Muscle layer of colon (tissue), 2 donors: ENCODE data around the gene HES3.
A peak's percentile ranks its signal among the peaks of the same experiment; 100 is the strongest.

ENCODE experiments used
- H3K27ac ChIP-seq: one replicate; pipeline ENCODE4 v1.7.0; 2013; ENCODE audit warnings: low read depth, mild to moderate bottlenecking, low read length, moderate library complexity
- H3K27me3 ChIP-seq, 2 donors: one replicate each; pipeline ENCODE4 v1.7.0; 2013; ENCODE audit warnings: low read length in 2 of 2, mild to moderate bottlenecking in 2 of 2; ENCODE audit not compliant: insufficient read depth in 2 of 2, control insufficient read depth in 1 of 2
- H3K36me3 ChIP-seq: one replicate; pipeline ENCODE4 v1.7.0; 2013; ENCODE audit warnings: mild to moderate bottlenecking, low read length; ENCODE audit not compliant: insufficient read depth
- H3K4me1 ChIP-seq: one replicate; pipeline ENCODE4 v1.7.0; 2013; ENCODE audit warnings: mild to moderate bottlenecking, low read length; ENCODE audit not compliant: insufficient read depth
- H3K4me3 ChIP-seq, 2 donors: one replicate each; pipeline ENCODE4 v1.7.0; 2013; ENCODE audit warnings: low read length in 2 of 2, low read depth in 1 of 2, mild to moderate bottlenecking in 1 of 2, moderate library complexity in 1 of 2
- H3K9ac ChIP-seq: one replicate; pipeline ENCODE4 v1.7.0; 2013; ENCODE audit warnings: low read length
- H3K9me3 ChIP-seq: one replicate; pipeline ENCODE4 v1.7.0; 2013; ENCODE audit warnings: mild to moderate bottlenecking, low read length
- donor health status: abdominal sarcoma.
- donor health status: Adenocarcinoma of cecum.

Gene HES3

DNA sequence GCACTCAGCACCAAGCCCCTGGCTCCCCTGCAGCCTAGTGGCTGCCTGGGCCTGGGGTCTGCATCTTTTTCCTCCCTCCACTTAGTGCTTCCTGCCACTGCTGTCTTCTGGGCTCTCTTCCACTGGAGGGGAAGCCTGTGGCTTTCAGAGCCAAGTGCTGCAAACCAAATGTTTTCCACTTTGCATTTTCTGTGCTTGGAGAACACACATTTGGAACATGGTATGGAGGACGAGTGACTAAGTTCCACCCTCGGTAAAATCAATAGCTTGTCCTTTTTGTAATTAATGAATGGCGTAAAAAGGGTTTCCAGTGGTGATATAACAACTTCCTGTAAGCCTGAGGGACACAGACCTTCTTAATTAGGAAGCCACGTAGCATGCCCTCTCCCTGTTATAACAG is 27.0 kb downstream of the HES3 start:
- no peak overlapping the region for H3K27ac ChIP-seq
- peaks cover 23% of the 10 kb centered on the region for H3K4me1 ChIP-seq
- no peak overlapping the region for H3K4me3 ChIP-seq
- no peaks in the 10 kb centered on the region for H3K9me3 ChIP-seq
- H3K36me3 ChIP-seq: no peaks in the 10 kb centered on the region
- no peaks in the 10 kb centered on the region for H3K27me3 ChIP-seq
- no peak overlapping the region for H3K9ac ChIP-seq

DNA sequence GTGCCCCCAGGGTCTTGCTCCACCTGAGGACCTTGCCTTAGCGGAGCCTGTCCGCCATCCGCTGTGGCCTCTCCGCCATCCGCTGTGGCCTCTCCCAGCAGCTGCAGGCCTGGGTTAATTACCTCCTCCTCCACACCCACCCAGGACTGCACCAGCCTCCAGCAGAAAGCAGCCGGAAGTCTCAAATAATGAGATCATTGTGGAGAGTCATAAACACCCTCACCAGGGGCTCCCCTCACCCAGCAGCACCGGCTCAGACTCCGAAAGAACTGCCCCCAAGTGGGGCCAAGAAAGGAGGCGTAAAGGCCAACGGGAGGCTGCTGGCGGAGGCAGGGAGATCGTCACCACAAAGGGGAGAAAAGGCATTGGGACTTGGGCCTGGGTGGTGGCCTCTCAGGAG is 27.6 kb downstream of the HES3 start:
- Histone ChIP-seq H3K4me1 (peaks cover 28% of the 10 kb centered on the region), H3K9ac (no peak overlapping the region), H3K36me3 (no peaks in the 10 kb centered on the region), H3K27me3 (no peaks in the 10 kb centered on the region), H3K27ac (no peak overlapping the region), H3K4me3 (no peak overlapping the region), H3K9me3 (no peaks in the 10 kb centered on the region)

DNA sequence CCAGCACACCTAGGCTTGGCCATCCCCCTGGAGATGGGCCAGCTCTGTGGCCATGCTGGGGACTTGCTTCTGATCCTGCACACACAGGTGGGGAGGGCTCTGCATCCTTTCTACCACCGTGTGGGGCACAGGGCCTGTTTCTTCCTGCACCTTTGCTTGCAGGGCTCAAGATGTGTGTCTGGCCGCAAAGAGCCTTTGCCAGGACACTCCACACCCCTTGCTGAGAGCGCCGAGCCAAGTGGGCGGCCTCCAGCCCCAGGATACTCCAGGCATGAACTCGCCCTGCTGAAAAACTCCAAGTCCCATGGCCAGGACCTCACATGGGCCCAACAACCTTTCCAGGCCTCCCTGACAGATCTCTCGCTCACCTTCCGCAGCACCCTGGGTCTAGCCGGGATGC is 28.5 kb downstream of the HES3 start:
- Histone ChIP-seq H3K4me3 (no peak overlapping the region), H3K9ac (no peak overlapping the region), H3K27me3 (no peaks in the 10 kb centered on the region), H3K9me3 (no peaks in the 10 kb centered on the region), H3K27ac (no peak overlapping the region), H3K4me1 (peaks cover 35% of the 10 kb centered on the region), H3K36me3 (no peaks in the 10 kb centered on the region)

DNA sequence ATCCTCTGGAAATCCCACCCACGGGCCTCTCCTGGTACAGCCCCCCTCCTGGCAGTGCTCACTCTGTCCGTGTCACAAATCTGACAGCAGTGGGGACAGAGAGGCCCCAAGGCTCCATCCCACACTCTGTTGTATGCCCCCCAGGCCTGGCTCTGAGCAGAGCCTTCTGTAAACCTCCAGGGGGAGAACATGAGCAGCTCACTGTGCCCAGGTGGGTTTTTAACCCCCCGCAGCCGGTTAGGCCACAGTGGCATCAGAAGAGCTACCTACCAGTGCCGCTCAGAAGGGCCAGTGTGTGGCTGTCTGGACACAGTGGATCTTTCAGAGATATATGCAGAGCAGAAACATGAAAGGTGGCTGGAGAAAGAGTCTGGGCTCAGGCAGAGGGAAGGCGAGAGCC is 28.9 kb downstream of the HES3 start:
- Histone ChIP-seq H3K36me3 (no peaks in the 10 kb centered on the region), H3K9me3 (no peaks in the 10 kb centered on the region), H3K27me3 (no peaks in the 10 kb centered on the region), H3K4me3 (no peak overlapping the region), H3K9ac (no peak overlapping the region), H3K4me1 (peaks cover 35% of the 10 kb centered on the region), H3K27ac (no peak overlapping the region)

DNA sequence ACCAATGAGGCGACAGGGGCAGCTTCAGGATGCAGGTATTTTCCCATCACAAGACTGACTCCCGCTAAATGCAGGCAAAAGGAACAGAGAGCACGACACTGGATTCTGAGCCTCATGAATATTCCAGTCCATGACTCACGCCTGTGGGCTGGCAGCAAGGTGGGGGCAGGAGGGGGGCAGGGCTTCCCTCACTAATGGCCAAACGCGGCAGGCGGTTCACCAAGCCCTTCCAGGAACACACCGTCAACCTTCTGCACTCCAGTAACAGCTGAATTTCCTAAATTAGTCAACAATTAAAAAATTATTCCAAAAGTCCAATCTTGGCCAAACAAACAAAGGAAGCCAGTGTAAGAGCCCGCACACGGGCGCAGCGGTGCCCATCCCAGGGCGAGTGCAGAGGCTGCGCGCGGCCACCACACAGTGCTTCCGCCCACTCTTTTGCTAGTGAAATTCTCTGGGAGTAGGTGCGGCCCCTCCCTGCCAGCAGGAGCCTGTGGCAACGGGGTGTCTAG is 29.5 kb downstream of the HES3 start:
- no peaks in the 10 kb centered on the region for H3K27me3 ChIP-seq
- no peaks in the 10 kb centered on the region for H3K36me3 ChIP-seq
- H3K9me3 ChIP-seq: no peaks in the 10 kb centered on the region
- peaks cover 35% of the 10 kb centered on the region for H3K4me1 ChIP-seq
- H3K4me3 ChIP-seq: no peak overlapping the region
- H3K27ac ChIP-seq: no peak overlapping the region
- no peak overlapping the region for H3K9ac ChIP-seq

DNA sequence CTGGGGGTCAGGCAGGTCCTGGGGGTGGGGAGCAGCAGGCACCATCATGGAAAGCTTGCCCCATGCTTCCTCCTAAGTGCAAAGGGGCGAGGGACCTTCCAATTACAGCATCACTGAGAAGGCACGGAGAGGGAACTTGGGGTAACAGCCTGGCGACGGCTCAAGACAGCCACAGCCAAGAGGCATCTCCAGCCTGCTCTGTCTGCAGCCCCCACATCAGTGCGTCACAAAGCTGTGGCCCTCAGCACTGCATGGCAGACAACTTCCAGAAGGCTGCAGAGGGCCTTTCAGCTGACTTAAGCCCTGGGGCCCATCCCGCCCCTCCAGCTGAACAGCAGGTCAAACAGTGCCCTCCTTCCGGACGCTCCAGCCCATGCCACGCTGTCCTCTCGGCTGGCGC is 30.1 kb downstream of the HES3 start:
- Histone ChIP-seq H3K27me3 (no peaks in the 10 kb centered on the region), H3K9me3 (no peaks in the 10 kb centered on the region), H3K4me1 (peaks cover 32% of the 10 kb centered on the region), H3K9ac (no peak overlapping the region), H3K4me3 (no peak overlapping the region), H3K27ac (no peak overlapping the region), H3K36me3 (no peaks in the 10 kb centered on the region)

DNA sequence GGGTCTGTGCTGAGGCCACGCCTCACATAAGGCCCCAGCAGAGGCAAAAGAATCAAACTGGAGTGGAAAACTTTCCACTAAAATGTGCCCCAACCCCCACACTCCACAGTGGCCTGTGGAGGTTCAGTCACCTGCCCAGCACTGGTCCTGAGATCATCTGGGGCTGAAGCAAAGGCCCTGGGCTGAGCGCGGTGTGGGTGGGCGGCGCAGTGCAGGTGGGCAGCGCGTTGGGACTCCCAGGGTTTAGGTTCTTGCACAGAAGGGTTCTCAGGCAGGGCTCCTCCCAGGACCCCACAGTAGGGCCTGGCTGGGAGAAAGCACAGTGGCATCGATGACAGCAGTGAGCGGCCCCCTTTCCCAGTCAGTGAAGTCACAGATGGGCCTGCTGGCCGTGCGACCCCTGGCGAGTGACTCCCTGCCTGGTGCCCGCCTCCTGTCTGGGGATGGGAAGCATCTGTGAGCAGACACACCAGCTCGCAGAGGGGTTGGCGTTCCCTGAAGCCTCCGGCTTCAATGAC is 30.7 kb downstream of the HES3 start:
- H3K4me3 ChIP-seq: no peak overlapping the region

DNA sequence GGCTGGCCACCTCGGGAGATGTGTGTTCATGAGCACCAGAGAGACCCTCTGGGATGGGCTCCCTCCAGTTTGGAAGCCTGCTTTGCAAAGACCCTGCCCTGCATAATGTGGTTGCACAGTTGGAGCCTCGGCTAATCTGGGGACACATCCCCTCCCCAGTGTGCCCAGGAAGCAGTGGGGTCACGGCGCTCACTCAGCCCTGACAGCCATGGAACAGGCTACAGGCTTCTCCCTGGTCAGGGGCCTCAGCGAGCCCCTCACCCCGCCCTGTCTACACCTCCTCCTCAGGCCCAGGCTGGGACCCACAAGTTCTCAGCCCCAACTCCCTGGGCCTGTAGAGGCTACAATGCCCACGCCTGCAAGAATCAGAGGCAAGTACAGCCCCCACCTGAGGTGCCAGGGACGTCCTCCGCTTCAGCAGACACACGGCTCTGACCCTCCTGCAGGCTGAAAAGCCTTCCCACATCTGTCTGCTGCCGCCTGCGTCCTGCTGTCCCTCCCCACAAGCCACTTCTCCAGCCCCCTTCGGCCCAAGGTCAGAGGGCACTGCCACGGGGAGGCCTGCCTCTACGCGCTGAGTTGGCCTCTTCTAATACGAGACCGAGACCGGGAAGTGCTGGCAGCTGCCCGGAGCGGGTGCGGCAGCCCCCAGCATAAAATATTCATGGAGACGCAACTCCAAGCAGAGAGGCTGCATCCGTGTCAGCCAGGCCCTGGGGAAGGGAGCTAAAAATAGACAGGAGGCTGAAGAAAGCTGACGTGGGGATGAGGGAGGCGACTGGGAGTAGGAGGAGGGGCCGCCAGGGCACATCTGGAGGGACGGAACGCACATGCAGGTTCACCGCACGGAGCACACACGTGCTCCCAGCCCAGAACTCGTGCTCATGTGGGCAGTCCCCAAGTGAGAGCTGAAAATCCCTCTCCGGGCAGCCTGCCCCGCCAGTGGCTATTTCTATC is 32.1 kb downstream of the HES3 start:
- H3K9me3 ChIP-seq: no peaks in the 10 kb centered on the region
- no peaks in the 10 kb centered on the region for H3K36me3 ChIP-seq
- peaks cover 16% of the 10 kb centered on the region for H3K4me1 ChIP-seq
- H3K27ac ChIP-seq: peak overlapping the region; percentile 60
- H3K4me3 ChIP-seq: peak overlapping the region; percentile 25 to 45
- no peak overlapping the region for H3K9ac ChIP-seq
- H3K27me3 ChIP-seq: no peaks in the 10 kb centered on the region

More for the DNA sequence above, 30.7 kb downstream of the HES3 start:
- H3K36me3 ChIP-seq: no peaks in the 10 kb centered on the region
- H3K4me1 ChIP-seq: peaks cover 26% of the 10 kb centered on the region
- no peaks in the 10 kb centered on the region for H3K9me3 ChIP-seq
- no peak overlapping the region for H3K27ac ChIP-seq
- no peaks in the 10 kb centered on the region for H3K27me3 ChIP-seq
- H3K9ac ChIP-seq: no peak overlapping the region

DNA sequence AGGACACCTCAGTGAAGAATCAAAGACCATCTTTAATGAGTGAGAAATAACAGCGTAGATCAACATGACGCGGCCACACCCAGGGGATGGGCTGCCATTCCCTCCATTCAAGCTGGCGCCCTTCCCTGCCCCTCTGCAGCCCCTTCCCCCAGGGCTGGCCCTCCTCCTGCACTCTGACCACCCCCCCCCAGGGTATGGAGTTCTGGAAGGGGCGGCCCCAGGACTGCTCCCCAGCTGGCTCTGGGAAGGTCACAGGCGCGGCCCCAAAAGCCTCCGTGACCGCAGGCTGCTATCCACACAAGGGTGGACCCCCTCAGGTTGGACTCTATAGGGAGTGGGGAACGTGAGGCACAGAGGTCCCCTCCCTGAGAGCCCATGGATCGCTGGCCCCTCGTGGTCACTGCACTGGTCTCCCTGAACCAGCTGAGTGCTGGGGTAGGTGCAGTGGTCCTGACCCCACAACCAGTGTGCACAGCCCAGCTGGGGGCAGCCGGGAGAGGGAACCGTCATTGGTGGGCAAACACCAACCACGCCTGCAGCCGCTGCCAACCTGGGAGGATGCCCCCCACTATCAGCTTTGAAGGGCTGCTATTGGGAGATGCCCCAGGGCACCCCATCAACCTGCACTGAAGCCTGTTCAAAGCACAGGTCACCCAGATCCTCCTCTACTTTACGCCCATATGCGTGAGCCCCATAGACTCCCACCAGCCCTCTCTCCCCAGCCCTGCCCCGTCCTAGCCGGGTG is 33.0 kb downstream of the HES3 start:
- Histone ChIP-seq H3K27me3 (no peaks in the 10 kb centered on the region), H3K4me1 (peaks cover 16% of the 10 kb centered on the region), H3K36me3 (no peaks in the 10 kb centered on the region), H3K27ac (peak overlapping the region; percentile 5), H3K9ac (no peak overlapping the region), H3K9me3 (no peaks in the 10 kb centered on the region), H3K4me3 (peak overlapping the region in 1 of 2 donors; percentile 45)

DNA sequence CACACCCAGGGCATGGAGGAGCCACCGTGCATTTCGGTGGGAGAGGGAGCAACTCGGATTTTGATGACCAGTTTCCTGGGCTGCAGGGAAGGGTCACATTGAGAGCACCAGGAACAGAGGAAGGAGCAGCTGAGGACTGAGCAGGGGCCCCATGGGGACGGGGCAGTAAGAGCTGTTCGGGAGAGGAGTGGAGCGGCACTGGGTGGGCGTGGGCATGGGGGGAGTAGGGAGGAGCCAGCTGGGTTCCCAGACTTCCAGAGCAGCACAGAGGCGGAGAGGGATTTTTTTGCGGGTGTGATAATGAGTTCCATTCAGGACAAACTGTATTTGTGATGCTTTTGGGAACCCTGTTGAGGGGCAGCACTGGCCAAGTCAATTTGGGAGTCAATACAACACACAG is 34.3 kb downstream of the HES3 start:
- H3K27me3 ChIP-seq: no peaks in the 10 kb centered on the region
- H3K4me3 ChIP-seq: no peak overlapping the region
- no peak overlapping the region for H3K27ac ChIP-seq
- H3K9me3 ChIP-seq: no peaks in the 10 kb centered on the region
- peaks cover 16% of the 10 kb centered on the region for H3K4me1 ChIP-seq
- no peak overlapping the region for H3K9ac ChIP-seq
- H3K36me3 ChIP-seq: no peaks in the 10 kb centered on the region

DNA sequence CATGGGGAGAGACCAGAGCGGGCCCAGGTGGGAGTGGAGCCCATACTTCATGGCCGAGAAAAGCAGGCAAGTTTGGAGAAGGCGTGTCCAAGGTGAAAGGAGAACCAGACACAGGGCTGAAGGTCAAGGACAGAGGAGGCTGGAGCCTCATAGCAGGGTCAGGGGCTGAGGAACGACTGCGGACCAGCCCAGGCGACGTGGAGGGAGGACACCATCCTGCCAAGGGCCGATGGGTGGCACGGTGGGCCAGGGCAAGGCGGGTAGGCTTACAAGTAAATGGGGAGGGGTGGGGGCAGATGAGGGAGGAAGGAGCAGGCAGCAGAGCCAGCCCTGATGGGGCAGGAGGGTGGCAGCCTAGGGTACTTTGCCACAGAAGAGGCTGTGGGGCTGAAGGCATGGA is 35.1 kb downstream of the HES3 start:
- Histone ChIP-seq H3K9ac (no peak overlapping the region), H3K36me3 (no peaks in the 10 kb centered on the region), H3K27me3 (no peaks in the 10 kb centered on the region), H3K4me1 (peaks cover 16% of the 10 kb centered on the region), H3K27ac (no peak overlapping the region), H3K9me3 (no peaks in the 10 kb centered on the region), H3K4me3 (no peak overlapping the region)
